T-helper 17 cell (primary cell): ENCODE data around the gene STK38. TPM values are rescaled to one million over a fixed set of nuclear protein-coding genes. Genes with fewer than 3 reads are reported as not detected.
"Not testable (repeated sequence)": the region's sequence is repeated elsewhere in the genome, so short reads cannot be mapped to it uniquely, and the experiment has no call there.

ENCODE experiments used
- ATAC-seq: fragments of 150-1000 bp; cut with Tn5 transposase; 2 replicates; pipeline ENCODE4 v1.10.0; 2021; ENCODE audit warnings: mild to moderate bottlenecking, moderate library complexity
- DNase-seq, 3 donors: peaks; one replicate each; pipeline versions ENCODE4 v3.0.0 to v3.0.0-alpha.2; 2020 to 2021
- H3K9me3 ChIP-seq: one replicate; pipeline ENCODE4 v1.7.0; 2013; ENCODE audit warnings: low read length, mild to moderate bottlenecking; ENCODE audit not compliant: control insufficient read depth, poor library complexity, severe bottlenecking
- H3K27ac Mint-ChIP-seq: one replicate; pipeline ENCODE4 v1.8.0; 2022; ENCODE audit warnings: mild to moderate bottlenecking, moderate library complexity, mixed read lengths
- H3K27me3 Mint-ChIP-seq: one replicate; pipeline ENCODE4 v1.8.0; 2022; ENCODE audit warnings: mixed read lengths
- H3K36me3 Mint-ChIP-seq: one replicate; pipeline ENCODE4 v1.8.0; 2022; ENCODE audit warnings: low read depth, mixed read lengths
- H3K4me1 Mint-ChIP-seq: one replicate; pipeline ENCODE4 v1.8.0; 2022; ENCODE audit warnings: mild to moderate bottlenecking, mixed read lengths
- H3K4me3 Mint-ChIP-seq: one replicate; pipeline ENCODE4 v1.8.0; 2022; ENCODE audit warnings: mild to moderate bottlenecking, moderate library complexity, mixed read lengths
- total RNA-seq, 4 donors: library from RNA in 2 of 4; stranded (reverse) in 2 of 4; gene quantifications; one replicate each; pipeline ENCODE4 v1.2.3 and lab custom pipeline; 2022 to 2026

Gene STK38
- total RNA-seq = 10 to 100 TPM; 85.0 to 85.5 TPM
- 257 to 329 reads per million in 2 donors for total RNA-seq (lab: John Stamatoyannopoulos, UW)

- peaks cover 36% of the 10 kb centered on the region for H3K4me1 Mint-ChIP-seq
- no peaks in the 10 kb centered on the region for H3K9me3 ChIP-seq
- peak; percentile 84 to 95 (median 93) for DNase-seq
- H3K36me3 Mint-ChIP-seq = peaks cover 11% of the 10 kb centered on the region
- peak within 1 kb of the TSS; percentile 100 for H3K27ac Mint-ChIP-seq
- H3K27me3 Mint-ChIP-seq = no peaks in the 10 kb centered on the region
- H3K4me3 Mint-ChIP-seq = peak within 1 kb of the TSS; percentile 100
- peak; percentile 83 for ATAC-seq
These were observed at the start of gene STK38 for GRCh38 chr6:36546920-36547645. Gene STK38, minus strand, starts transcription at chr6:36547479. Its CDS starts 7,277 bp downstream, at chr6:36540202.

GRCh38 chr6:36596356-36596755 lies 49.1 kb upstream of the STK38 start:
- Mint-ChIP-seq H3K27me3 (no peaks in the 10 kb centered on the region), H3K4me3 (peak overlapping the region; percentile 90), H3K4me1 (peaks cover 47% of the 10 kb centered on the region), H3K27ac (peak overlapping the region; percentile 97), H3K36me3 (peaks cover 26% of the 10 kb centered on the region)
- peaks cover 2% of the 10 kb centered on the region for H3K9me3 ChIP-seq
- no peak for ATAC-seq
- no peak for DNase-seq

- H3K27ac Mint-ChIP-seq = peak overlapping the region; percentile 97
- ATAC-seq (no peak), DNase-seq (no peak)
- peaks cover 2% of the 10 kb centered on the region for H3K9me3 ChIP-seq
- H3K36me3 Mint-ChIP-seq = peaks cover 25% of the 10 kb centered on the region
- H3K4me3 Mint-ChIP-seq = peak overlapping the region; percentile 90
- H3K4me1 Mint-ChIP-seq = peaks cover 45% of the 10 kb centered on the region
- H3K27me3 Mint-ChIP-seq = no peaks in the 10 kb centered on the region
These were observed 47.8 kb upstream of the STK38 start for GRCh38 chr6:36594816-36595643.

- ATAC-seq (peak; percentile 90), DNase-seq (peak; percentile 91 to 93 (median 92))
- Mint-ChIP-seq H3K27ac (peak within 1 kb of the TSS; percentile 97), H3K4me3 (peak within 1 kb of the TSS; percentile 90), H3K4me1 (peaks cover 37% of the 10 kb centered on the region), H3K27me3 (no peaks in the 10 kb centered on the region), H3K36me3 (peaks cover 21% of the 10 kb centered on the region)
- H3K9me3 ChIP-seq = peaks cover 2% of the 10 kb centered on the region
These were observed 46.9 kb upstream of the STK38 start, which contains the start of gene SRSF3 for GRCh38 chr6:36594029-36594815. Gene SRSF3, plus strand, starts transcription at chr6:36594362. Its CDS starts 2,401 bp downstream, at chr6:36596763.

GRCh38 chr6:36593569-36594028 lies 46.3 kb upstream of the STK38 start:
- peak; percentile 33 for ATAC-seq
- DNase-seq = peak in 2 of 3 donors; percentile 32
- H3K9me3 ChIP-seq = peaks cover 2% of the 10 kb centered on the region
- Mint-ChIP-seq H3K27ac (peak overlapping the region; percentile 97), H3K4me1 (peaks cover 31% of the 10 kb centered on the region), H3K36me3 (peaks cover 15% of the 10 kb centered on the region), H3K4me3 (peak overlapping the region; percentile 90), H3K27me3 (no peaks in the 10 kb centered on the region)

- peak overlapping the region; percentile 97 for H3K27ac Mint-ChIP-seq
- no peak for DNase-seq
- no peak for ATAC-seq
- peaks cover 27% of the 10 kb centered on the region for H3K4me1 Mint-ChIP-seq
- H3K36me3 Mint-ChIP-seq = peaks cover 12% of the 10 kb centered on the region
- peak overlapping the region; percentile 84 for H3K4me3 Mint-ChIP-seq
- H3K27me3 Mint-ChIP-seq = no peaks in the 10 kb centered on the region
- peaks cover 2% of the 10 kb centered on the region for H3K9me3 ChIP-seq
These were observed 45.0 kb upstream of the STK38 start for GRCh38 chr6:36592221-36592655.

GRCh38 chr6:36590237-36590636 lies 43.0 kb upstream of the STK38 start:
- Mint-ChIP-seq H3K4me1 (peaks cover 16% of the 10 kb centered on the region), H3K27me3 (no peaks in the 10 kb centered on the region), H3K27ac (peak overlapping the region; percentile 9), H3K4me3 (no peak overlapping the region), H3K36me3 (peaks cover 5% of the 10 kb centered on the region)
- DNase-seq (no peak), ATAC-seq (no peak)
- no peaks in the 10 kb centered on the region for H3K9me3 ChIP-seq

GRCh38 chr6:36589025-36589400 lies 41.7 kb upstream of the STK38 start:
- H3K27me3 Mint-ChIP-seq, DNase-seq, ATAC-seq, H3K27ac Mint-ChIP-seq, H3K36me3 Mint-ChIP-seq, H3K9me3 ChIP-seq, H3K4me3 Mint-ChIP-seq: not testable (repeated sequence)
- peaks cover 12% of the 10 kb centered on the region for H3K4me1 Mint-ChIP-seq

- H3K27me3 Mint-ChIP-seq = no peaks in the 10 kb centered on the region
- ATAC-seq (no peak), DNase-seq (no peak)
- no peak overlapping the region for H3K27ac Mint-ChIP-seq
- peaks cover 2% of the 10 kb centered on the region for H3K4me1 Mint-ChIP-seq
- H3K36me3 Mint-ChIP-seq = no peaks in the 10 kb centered on the region
- no peak overlapping the region for H3K4me3 Mint-ChIP-seq
- no peaks in the 10 kb centered on the region for H3K9me3 ChIP-seq
These were observed 39.3 kb upstream of the STK38 start for GRCh38 chr6:36586606-36587005.

GRCh38 chr6:36581716-36582115 lies 34.4 kb upstream of the STK38 start:
- H3K36me3 Mint-ChIP-seq = no peaks in the 10 kb centered on the region
- ATAC-seq = no peak
- no peak for DNase-seq
- H3K4me1 Mint-ChIP-seq = peaks cover 10% of the 10 kb centered on the region
- no peaks in the 10 kb centered on the region for H3K9me3 ChIP-seq
- H3K27me3 Mint-ChIP-seq = no peaks in the 10 kb centered on the region
- peak overlapping the region; percentile 65 for H3K27ac Mint-ChIP-seq
- no peak overlapping the region for H3K4me3 Mint-ChIP-seq

GRCh38 chr6:36580184-36580526 lies 32.9 kb upstream of the STK38 start:
- no peak for ATAC-seq
- H3K9me3 ChIP-seq = no peaks in the 10 kb centered on the region
- Mint-ChIP-seq H3K27me3 (no peaks in the 10 kb centered on the region), H3K27ac (no peak overlapping the region), H3K4me1 (peaks cover 10% of the 10 kb centered on the region), H3K36me3 (no peaks in the 10 kb centered on the region), H3K4me3 (no peak overlapping the region)
- no peak for DNase-seq

GRCh38 chr6:36578431-36578830 lies 31.2 kb upstream of the STK38 start:
- Mint-ChIP-seq H3K27ac (peak overlapping the region; percentile 9), H3K4me1 (peaks cover 10% of the 10 kb centered on the region), H3K4me3 (no peak overlapping the region), H3K27me3 (no peaks in the 10 kb centered on the region), H3K36me3 (no peaks in the 10 kb centered on the region)
- DNase-seq (no peak), ATAC-seq (no peak)
- no peaks in the 10 kb centered on the region for H3K9me3 ChIP-seq

- no peaks in the 10 kb centered on the region for H3K27me3 Mint-ChIP-seq
- no peak for ATAC-seq
- DNase-seq = no peak
- no peak overlapping the region for H3K27ac Mint-ChIP-seq
- no peaks in the 10 kb centered on the region for H3K36me3 Mint-ChIP-seq
- peaks cover 10% of the 10 kb centered on the region for H3K4me1 Mint-ChIP-seq
- no peaks in the 10 kb centered on the region for H3K9me3 ChIP-seq
- no peak overlapping the region for H3K4me3 Mint-ChIP-seq
These were observed 30.8 kb upstream of the STK38 start for GRCh38 chr6:36578030-36578429.
